ENCODE results near the gene AHCYL2.
"Not testable (repeated sequence)": the region's sequence is repeated elsewhere in the genome, so short reads cannot be mapped to it uniquely, and the experiment has no call there.

The AHCYL2 gene

DNA sequence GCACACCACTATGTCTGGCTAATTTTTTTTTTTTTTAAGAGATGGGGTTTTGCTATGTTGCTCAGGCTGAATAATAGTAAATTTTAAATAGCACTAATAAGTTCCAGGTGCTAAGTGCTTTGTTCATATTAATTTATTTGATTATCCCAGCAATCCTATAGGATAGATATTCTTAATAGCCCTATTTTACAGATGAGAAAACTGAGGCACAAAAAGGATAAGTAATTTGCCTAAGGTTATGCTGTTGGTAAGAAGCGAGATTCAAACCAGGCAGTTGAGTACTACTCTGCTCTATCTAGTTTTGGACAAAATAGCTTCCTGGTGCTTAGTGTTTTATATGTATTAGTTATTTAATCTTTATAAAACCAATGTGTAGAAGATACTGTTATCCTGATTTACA lies 136.9 kb downstream of the AHCYL2 start:
- no peaks in the 10 kb centered on the region for H3K27me3 ChIP-seq (ENCODE audit: insufficient read depth, low read depth, severe bottlenecking)
- H3K27ac ChIP-seq, result no peak overlapping the region
- no peaks in the 10 kb centered on the region for H3K36me3 ChIP-seq
- TF ChIP-seq, protein P1, sequence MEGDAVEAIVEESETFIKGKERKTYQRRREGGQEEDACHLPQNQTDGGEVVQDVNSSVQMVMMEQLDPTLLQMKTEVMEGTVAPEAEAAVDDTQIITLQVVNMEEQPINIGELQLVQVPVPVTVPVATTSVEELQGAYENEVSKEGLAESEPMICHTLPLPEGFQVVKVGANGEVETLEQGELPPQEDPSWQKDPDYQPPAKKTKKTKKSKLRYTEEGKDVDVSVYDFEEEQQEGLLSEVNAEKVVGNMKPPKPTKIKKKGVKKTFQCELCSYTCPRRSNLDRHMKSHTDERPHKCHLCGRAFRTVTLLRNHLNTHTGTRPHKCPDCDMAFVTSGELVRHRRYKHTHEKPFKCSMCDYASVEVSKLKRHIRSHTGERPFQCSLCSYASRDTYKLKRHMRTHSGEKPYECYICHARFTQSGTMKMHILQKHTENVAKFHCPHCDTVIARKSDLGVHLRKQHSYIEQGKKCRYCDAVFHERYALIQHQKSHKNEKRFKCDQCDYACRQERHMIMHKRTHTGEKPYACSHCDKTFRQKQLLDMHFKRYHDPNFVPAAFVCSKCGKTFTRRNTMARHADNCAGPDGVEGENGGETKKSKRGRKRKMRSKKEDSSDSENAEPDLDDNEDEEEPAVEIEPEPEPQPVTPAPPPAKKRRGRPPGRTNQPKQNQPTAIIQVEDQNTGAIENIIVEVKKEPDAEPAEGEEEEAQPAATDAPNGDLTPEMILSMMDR (IDR thresholded peaks at IDR 0.05; ENCODE audit: low read depth, low read length), result no peak
- no peak for DNase-seq
- H3K9me3 ChIP-seq (ENCODE audit: severe bottlenecking), result no peaks in the 10 kb centered on the region
- no peak overlapping the region for H3K4me3 ChIP-seq (ENCODE audit: low read depth, low read length)

DNA sequence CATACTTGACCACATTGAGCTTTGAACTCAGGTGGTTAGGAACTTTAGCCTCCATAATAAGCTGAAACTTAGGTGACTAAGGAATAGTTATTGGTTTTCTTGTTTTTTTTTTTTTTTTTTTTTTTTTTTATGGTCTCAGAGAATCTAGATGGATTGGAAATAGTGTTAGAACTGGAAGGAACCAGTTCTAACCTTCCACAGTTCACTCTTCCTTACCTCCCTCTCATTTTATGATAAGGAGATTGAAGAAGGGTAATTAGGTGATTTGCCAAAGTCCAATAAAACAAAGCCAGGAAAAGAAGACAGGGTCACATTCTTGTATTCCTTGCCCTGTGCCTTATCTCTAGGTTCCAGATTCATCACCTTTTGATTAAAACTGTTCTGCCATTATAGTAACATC lies 137.7 kb downstream of the AHCYL2 start:
- H3K9me3 ChIP-seq (ENCODE audit: severe bottlenecking), result no peaks in the 10 kb centered on the region
- H3K27me3 ChIP-seq (ENCODE audit: insufficient read depth, low read depth, severe bottlenecking), result no peaks in the 10 kb centered on the region
- no peak for DNase-seq
- no peak overlapping the region for H3K27ac ChIP-seq
- TF ChIP-seq, protein P1 (IDR thresholded peaks at IDR 0.05; ENCODE audit: low read depth, low read length), result no peak
- H3K4me3 ChIP-seq (ENCODE audit: low read depth, low read length), result no peak overlapping the region
- no peaks in the 10 kb centered on the region for H3K36me3 ChIP-seq

DNA sequence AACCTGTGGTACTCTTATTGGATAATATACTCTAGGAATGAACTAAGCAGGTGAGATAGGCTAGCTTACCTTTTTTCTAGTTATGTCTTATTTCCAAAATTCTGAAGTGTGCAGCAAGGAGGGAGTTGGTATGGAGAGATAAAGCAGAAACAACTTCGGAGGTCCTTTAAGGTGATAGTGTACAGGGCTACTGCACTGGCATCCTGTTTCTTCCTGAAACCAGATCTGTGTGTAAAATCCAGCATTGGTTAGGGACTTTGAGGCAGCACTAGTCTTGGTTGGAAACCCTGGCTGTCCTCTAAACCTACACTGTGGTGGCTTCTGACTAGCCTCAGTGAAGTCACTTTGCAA lies 142.5 kb downstream of the AHCYL2 start:
- Histone ChIP-seq H3K27me3 (ENCODE audit: insufficient read depth, low read depth, severe bottlenecking) (no peaks in the 10 kb centered on the region), H3K27ac (no peak overlapping the region), H3K9me3 (ENCODE audit: severe bottlenecking) (no peaks in the 10 kb centered on the region), H3K4me3 (ENCODE audit: low read depth, low read length) (no peak overlapping the region), H3K36me3 (no peaks in the 10 kb centered on the region)
- no peak for DNase-seq
- TF ChIP-seq, protein P1 (IDR thresholded peaks at IDR 0.05; ENCODE audit: low read depth, low read length), result no peak

DNA sequence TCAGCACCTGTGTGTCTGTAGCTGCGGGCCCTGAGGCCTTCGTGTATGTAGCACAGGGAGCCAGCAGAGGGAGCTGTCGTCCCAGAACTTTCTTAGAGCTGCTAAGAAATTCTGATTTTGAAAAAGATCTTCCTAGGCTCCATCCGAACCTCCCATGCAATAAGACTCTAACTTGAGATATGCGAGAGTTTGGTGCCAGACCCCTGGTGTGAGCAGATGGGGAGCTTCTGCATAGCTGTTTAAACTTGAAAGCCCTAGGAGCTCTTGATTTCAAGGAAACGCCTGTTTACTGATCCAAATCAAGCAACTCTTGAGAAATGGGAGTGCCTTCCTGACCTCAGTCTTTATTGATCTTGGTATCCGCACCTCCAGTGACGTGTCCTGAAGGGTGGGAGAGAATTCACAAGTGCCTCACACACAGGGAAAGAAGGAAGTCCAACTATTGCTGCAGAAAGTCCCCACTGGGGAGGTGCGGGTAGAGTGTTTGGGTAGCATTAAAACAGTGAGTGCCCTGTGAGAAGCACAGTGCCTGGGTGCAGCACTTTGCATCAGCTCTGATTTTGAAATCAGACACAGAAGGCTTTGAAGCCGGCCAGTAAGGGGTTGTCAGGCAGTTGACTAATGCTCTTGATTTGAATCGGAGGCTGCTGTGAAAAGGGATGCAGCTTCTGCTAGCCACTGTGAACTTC lies 143.0 kb downstream of the AHCYL2 start:
- TF ChIP-seq, protein P1 (IDR thresholded peaks at IDR 0.05; ENCODE audit: low read depth, low read length), result peak; percentile 86
- Histone ChIP-seq H3K27me3 (ENCODE audit: insufficient read depth, low read depth, severe bottlenecking) (no peaks in the 10 kb centered on the region), H3K4me3 (ENCODE audit: low read depth, low read length) (no peak overlapping the region), H3K36me3 (no peaks in the 10 kb centered on the region), H3K27ac (no peak overlapping the region), H3K9me3 (ENCODE audit: severe bottlenecking) (no peaks in the 10 kb centered on the region)
- DNase-seq, result peak; percentile 71

DNA sequence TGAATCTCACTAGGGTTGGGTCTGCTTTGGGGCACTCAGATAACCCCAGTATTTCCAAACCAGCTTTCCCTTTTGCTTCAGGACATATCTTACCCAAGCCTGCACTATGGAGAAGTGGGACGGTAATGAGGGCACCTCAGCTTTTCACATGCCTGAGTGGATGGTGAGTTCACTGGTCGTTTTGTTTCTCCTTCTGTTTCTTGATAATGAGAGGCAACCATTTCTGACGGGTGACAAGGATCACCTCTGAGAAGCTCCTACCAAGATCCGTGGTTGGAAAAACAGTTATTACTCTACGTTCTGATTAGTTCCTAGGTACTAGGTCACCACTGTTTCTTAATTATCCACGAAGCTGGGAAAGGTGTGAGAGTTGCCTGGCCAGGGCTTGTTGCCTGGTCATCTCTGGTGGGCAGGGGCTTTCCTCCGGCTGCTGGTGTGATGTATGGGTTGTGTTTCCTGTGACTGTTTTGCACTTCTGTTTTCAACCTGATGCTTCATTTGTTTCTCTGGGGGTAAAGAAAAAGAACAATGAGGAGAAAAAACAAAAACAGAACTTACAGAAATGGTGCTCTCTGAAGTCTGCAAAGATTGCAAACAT lies 143.7 kb downstream of the AHCYL2 start:
- no peak overlapping the region for H3K4me3 ChIP-seq (ENCODE audit: low read depth, low read length)
- no peak for DNase-seq
- no peaks in the 10 kb centered on the region for H3K9me3 ChIP-seq (ENCODE audit: severe bottlenecking)
- no peak overlapping the region for H3K27ac ChIP-seq
- TF ChIP-seq, protein P1 (IDR thresholded peaks at IDR 0.05; ENCODE audit: low read depth, low read length), result no peak
- H3K36me3 ChIP-seq, result no peaks in the 10 kb centered on the region
- no peaks in the 10 kb centered on the region for H3K27me3 ChIP-seq (ENCODE audit: insufficient read depth, low read depth, severe bottlenecking)

DNA sequence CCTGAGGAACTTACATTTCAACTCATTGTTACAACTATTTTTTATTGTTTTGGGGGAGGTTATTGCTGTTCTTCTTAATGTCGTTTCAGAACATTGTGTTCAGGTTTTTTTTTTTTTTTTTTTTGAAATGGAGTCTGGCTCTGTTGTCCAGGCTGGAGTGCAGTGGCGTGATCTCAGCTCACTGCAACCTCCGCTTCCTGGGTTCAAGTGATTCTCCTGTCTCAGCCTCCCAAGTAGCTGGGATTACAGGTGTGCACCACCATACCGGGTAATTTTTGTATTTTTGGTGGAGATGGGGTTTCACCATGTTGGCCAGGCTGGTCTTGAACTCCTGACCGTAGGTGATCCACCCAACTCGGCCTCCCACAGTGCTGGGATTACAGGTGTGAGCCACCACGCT lies 144.6 kb downstream of the AHCYL2 start:
- H3K36me3 ChIP-seq; H3K9me3 ChIP-seq (ENCODE audit: severe bottlenecking); H3K4me3 ChIP-seq (ENCODE audit: low read depth, low read length); H3K27ac ChIP-seq; H3K27me3 ChIP-seq (ENCODE audit: insufficient read depth, low read depth, severe bottlenecking); DNase-seq: not testable (repeated sequence)
